HEK293 (cell line): Measurements from ENCODE around the gene SULT2B1.

ENCODE experiments used
- CTCF ChIA-PET: fragments of 350-600 bp; formaldehyde crosslinking; extraction: SDS; loops from one replicate; lab custom pipeline; 2021; ENCODE audit warnings: antibody characterized with exemption; lab: Yijun Ruan, JAX
- POLR2A ChIA-PET: fragments of 300-600 bp; formaldehyde crosslinking; extraction: SDS; loops from one replicate; lab custom pipeline; 2020; ENCODE audit warnings: antibody characterized with exemption, inconsistent platforms; lab: Yijun Ruan, JAX
- H3K27ac ChIP-seq: fragments of 200-500 bp; sonication (Bioruptor generic); 2 replicates; pipeline ENCODE4 v1.5.1; 2014; ENCODE audit warnings: low read depth, low read length, control low read depth, inconsistent platforms; ENCODE audit errors: extremely low read depth
- H3K36me3 ChIP-seq, 2 experiments: fragments of 200-500 bp in 1 of 2; sonication (Bioruptor generic) in 1 of 2; 1 replicate in 1 of 2; 2 replicates in 1 of 2; pipeline ENCODE4 v1.5.1; 2014 to 2017; ENCODE audit warnings: inconsistent platforms in 2 of 2, low read length in 2 of 2; ENCODE audit not compliant: control insufficient read depth in 2 of 2, insufficient read depth in 1 of 2
- H3K4me1 ChIP-seq: fragments of 200-500 bp; sonication (Bioruptor generic); 2 replicates; pipeline ENCODE4 v1.5.1; 2014; ENCODE audit warnings: mild to moderate bottlenecking, low read length, inconsistent platforms; ENCODE audit not compliant: control insufficient read depth, insufficient read depth
- H3K4me3 ChIP-seq: 2 replicates; pipeline ENCODE4 v1.5.1; 2011; ENCODE audit warnings: low read depth, mild to moderate bottlenecking, control low read depth, low read length, moderate library complexity
- H3K9me3 ChIP-seq: fragments of 200-500 bp; sonication (Bioruptor generic); 2 replicates; pipeline ENCODE4 v1.5.1; 2014; ENCODE audit warnings: low read depth, low read length, inconsistent platforms; ENCODE audit not compliant: control insufficient read depth, insufficient read depth
- FEZF1 ChIP-seq: fragments of 450-650 bp; formaldehyde crosslinking; IDR thresholded peaks from 2 replicates; pipeline ENCODE4 v1.5.1; 2016; ENCODE audit warnings: missing biosample characterization, missing genetic modification characterization
- GLIS1 ChIP-seq: fragments of 450-650 bp; formaldehyde crosslinking; IDR thresholded peaks from 2 replicates; pipeline ENCODE4 v1.5.1; 2016; ENCODE audit warnings: missing biosample characterization, missing genetic modification characterization
- HOXC10 ChIP-seq: sonication (generic); formaldehyde crosslinking; IDR thresholded peaks from 2 replicates; pipeline ENCODE4 v1.8.1; 2023; ENCODE audit warnings: mild to moderate bottlenecking, missing genetic modification reagents
- TRIM28 ChIP-seq: IDR thresholded peaks from 2 replicates; pipeline ENCODE4 v1.6.1; 2011; ENCODE audit warnings: low read length, control low read depth, borderline replicate concordance
- WT1 ChIP-seq: fragments of 450-650 bp; formaldehyde crosslinking; IDR thresholded peaks from 2 replicates; pipeline ENCODE4 v1.5.1; 2016; ENCODE audit warnings: missing biosample characterization, missing genetic modification characterization
- ZBTB48 ChIP-seq: fragments of 450-650 bp; formaldehyde crosslinking; IDR thresholded peaks from 2 replicates; pipeline ENCODE4 v1.5.1; 2016; ENCODE audit warnings: missing biosample characterization, missing genetic modification characterization
- ZNF2 ChIP-seq: fragments of 450-650 bp; formaldehyde crosslinking; IDR thresholded peaks from 2 replicates; pipeline ENCODE4 v1.5.1; 2016; ENCODE audit warnings: missing biosample characterization, missing genetic modification characterization
- ZNF211 ChIP-seq: fragments of 450-650 bp; formaldehyde crosslinking; IDR thresholded peaks from 2 replicates; pipeline ENCODE4 v1.5.1; 2016; ENCODE audit warnings: low read depth, missing biosample characterization, missing genetic modification characterization
- ZNF571 ChIP-seq: fragments of 450-650 bp; formaldehyde crosslinking; IDR thresholded peaks from 2 replicates; pipeline ENCODE4 v1.5.0; 2017; ENCODE audit warnings: missing biosample characterization, missing genetic modification characterization
- ZNF677 ChIP-seq: fragments of 450-650 bp; IDR thresholded peaks from 2 replicates; pipeline ENCODE4 v1.5.0; 2018; ENCODE audit warnings: missing biosample characterization, mild to moderate bottlenecking, missing genetic modification characterization, moderate library complexity
- ZNF707 ChIP-seq: fragments of 450-650 bp; formaldehyde crosslinking; IDR thresholded peaks from 2 replicates; pipeline ENCODE4 v1.5.1; 2016; ENCODE audit warnings: missing biosample characterization, missing genetic modification characterization
- ZNF785 ChIP-seq: fragments of 450-650 bp; formaldehyde crosslinking; IDR thresholded peaks from 2 replicates; pipeline ENCODE4 v1.5.1; 2016; ENCODE audit warnings: missing biosample characterization, missing genetic modification characterization
- ZNF792 ChIP-seq: fragments of 450-650 bp; formaldehyde crosslinking; IDR thresholded peaks from 2 replicates; pipeline ENCODE4 v1.5.1; 2016; ENCODE audit warnings: missing biosample characterization, missing genetic modification characterization
- ZSCAN16 ChIP-seq: fragments of 450-650 bp; formaldehyde crosslinking; IDR thresholded peaks from 2 replicates; pipeline ENCODE4 v1.5.1; 2016; ENCODE audit warnings: missing biosample characterization, missing genetic modification characterization
- TF ChIP-seq, protein P1 (sequence below): fragments of 450-650 bp; formaldehyde crosslinking; IDR thresholded peaks from 2 replicates; pipeline ENCODE4 v1.5.1; 2016; ENCODE audit warnings: missing biosample characterization, missing genetic modification characterization
- TF ChIP-seq, protein P2 (sequence below): sonication (generic); formaldehyde crosslinking; IDR thresholded peaks from 2 replicates; pipeline ENCODE4 v1.8.1; 2022; ENCODE audit warnings: mild to moderate bottlenecking, moderate library complexity, missing genetic modification reagents
- TF ChIP-seq, protein P3 (sequence below): fragments of 450-650 bp; formaldehyde crosslinking; IDR thresholded peaks from 2 replicates; pipeline ENCODE4 v1.5.1; 2016; ENCODE audit warnings: missing biosample characterization, missing genetic modification characterization
- TF ChIP-seq, protein P4 (sequence below): fragments of 450-650 bp; formaldehyde crosslinking; IDR thresholded peaks from 2 replicates; pipeline ENCODE4 v1.5.1; 2016; ENCODE audit warnings: missing biosample characterization, missing genetic modification characterization, borderline replicate concordance

Gene SULT2B1

DNA sequence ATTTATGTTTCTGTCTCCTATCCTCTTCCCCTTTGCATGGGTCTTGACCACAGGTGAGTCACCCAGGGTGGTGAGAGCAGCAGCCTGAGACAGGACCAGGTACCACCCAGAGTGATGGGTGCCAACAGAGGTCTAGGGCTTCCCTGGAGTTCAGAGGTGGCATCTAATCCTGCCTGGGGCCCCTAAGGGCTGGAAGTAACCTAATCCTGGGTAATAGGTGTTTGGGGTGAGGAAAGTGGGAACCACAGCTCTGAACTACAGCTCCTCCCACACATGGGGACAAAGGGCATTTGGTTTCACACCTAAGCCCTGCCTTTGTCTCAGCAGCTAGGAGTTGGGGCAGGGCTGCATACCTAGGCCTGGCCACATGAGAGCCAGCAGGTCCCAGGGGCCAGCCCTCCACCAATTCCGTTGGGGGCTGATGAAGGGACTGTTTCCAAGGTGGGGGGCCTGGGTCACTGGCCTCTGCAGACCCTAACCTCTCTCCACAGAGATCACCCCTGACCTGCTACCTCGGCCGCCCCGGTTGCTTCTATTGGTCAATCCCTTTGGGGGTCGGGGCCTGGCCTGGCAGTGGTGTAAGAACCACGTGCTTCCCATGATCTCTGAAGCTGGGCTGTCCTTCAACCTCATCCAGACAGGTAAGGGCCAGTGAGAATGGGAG, 75.4 kb downstream of the SULT2B1 start:
- Histone ChIP-seq H3K4me3 (no peak overlapping the region), H3K27ac (no peak overlapping the region), H3K36me3 (peaks cover 7 to 45% of the 10 kb centered on the region in 2 experiments; a peak in 2 of 3 replicates), H3K4me1 (peaks cover 10% of the 10 kb centered on the region), H3K9me3 (no peaks in the 10 kb centered on the region)
- TF ChIP-seq WT1 (tag by site-specific recombination) (no peak), GLIS1 (tag by site-specific recombination) (peak; percentile 82)
- CTCF ChIA-PET = interaction anchor here (0.8 to 1.4 kb wide), 3 partner anchors 9 to 366 kb away, joined by 3 read pairs; partner anchors contain the start of genes GYS1, RPL18, RUVBL2 and SPHK2
- POLR2A ChIA-PET = interaction anchor here (0.7 to 8.1 kb wide), 4 partner anchors 8 to 18 kb away, joined by 3 to 97 read pairs (median 4); partner anchors contain the start of genes CA11, FAM83E, RPL18 and SPHK2

DNA sequence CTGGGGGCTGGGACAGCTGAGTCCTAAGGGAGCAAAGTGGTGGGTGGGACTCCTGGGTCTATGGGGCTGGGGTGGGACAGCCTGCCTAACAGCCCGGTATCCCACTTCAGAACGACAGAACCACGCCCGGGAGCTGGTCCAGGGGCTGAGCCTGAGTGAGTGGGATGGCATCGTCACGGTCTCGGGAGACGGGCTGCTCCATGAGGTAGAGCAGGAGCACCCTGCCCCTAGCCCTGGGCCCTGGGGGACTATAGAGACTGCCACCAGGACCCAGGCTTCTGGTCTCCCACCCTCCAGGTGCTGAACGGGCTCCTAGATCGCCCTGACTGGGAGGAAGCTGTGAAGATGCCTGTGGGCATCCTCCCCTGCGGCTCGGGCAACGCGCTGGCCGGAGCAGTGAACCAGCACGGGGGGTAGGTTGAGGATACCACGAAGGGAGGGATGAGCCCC, 75.9 kb downstream of the SULT2B1 start:
- TF ChIP-seq ZNF677 (no peak), ZSCAN16 (tag by site-specific recombination) (no peak), GLIS1 (tag by site-specific recombination) (no peak), ZNF571 (tag by site-specific recombination) (no peak), ZNF707 (no peak), ZNF2 (tag by site-specific recombination) (no peak), ZNF211 (no peak), TRIM28 (no peak), HOXC10 (CRISPR knock-in tag) (no peak), ZBTB48 (tag by site-specific recombination) (no peak), FEZF1 (tag by site-specific recombination) (no peak), ZNF785 (no peak), ZNF792 (no peak)
- TF ChIP-seq, protein P1, sequence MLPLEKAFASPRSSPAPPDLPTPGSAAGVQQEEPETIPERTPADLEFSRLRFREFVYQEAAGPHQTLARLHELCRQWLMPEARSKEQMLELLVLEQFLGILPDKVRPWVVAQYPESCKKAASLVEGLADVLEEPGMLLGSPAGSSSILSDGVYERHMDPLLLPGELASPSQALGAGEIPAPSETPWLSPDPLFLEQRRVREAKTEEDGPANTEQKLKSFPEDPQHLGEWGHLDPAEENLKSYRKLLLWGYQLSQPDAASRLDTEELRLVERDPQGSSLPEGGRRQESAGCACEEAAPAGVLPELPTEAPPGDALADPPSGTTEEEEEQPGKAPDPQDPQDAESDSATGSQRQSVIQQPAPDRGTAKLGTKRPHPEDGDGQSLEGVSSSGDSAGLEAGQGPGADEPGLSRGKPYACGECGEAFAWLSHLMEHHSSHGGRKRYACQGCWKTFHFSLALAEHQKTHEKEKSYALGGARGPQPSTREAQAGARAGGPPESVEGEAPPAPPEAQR (tag by site-specific recombination) = no peak
- TF ChIP-seq, protein P2, sequence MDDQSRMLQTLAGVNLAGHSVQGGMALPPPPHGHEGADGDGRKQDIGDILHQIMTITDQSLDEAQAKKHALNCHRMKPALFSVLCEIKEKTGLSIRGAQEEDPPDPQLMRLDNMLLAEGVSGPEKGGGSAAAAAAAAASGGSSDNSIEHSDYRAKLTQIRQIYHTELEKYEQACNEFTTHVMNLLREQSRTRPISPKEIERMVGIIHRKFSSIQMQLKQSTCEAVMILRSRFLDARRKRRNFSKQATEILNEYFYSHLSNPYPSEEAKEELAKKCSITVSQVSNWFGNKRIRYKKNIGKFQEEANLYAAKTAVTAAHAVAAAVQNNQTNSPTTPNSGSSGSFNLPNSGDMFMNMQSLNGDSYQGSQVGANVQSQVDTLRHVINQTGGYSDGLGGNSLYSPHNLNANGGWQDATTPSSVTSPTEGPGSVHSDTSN (CRISPR knock-in tag) = no peak
- TF ChIP-seq, protein P3, sequence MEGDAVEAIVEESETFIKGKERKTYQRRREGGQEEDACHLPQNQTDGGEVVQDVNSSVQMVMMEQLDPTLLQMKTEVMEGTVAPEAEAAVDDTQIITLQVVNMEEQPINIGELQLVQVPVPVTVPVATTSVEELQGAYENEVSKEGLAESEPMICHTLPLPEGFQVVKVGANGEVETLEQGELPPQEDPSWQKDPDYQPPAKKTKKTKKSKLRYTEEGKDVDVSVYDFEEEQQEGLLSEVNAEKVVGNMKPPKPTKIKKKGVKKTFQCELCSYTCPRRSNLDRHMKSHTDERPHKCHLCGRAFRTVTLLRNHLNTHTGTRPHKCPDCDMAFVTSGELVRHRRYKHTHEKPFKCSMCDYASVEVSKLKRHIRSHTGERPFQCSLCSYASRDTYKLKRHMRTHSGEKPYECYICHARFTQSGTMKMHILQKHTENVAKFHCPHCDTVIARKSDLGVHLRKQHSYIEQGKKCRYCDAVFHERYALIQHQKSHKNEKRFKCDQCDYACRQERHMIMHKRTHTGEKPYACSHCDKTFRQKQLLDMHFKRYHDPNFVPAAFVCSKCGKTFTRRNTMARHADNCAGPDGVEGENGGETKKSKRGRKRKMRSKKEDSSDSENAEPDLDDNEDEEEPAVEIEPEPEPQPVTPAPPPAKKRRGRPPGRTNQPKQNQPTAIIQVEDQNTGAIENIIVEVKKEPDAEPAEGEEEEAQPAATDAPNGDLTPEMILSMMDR = no peak
- TF ChIP-seq, protein P4, sequence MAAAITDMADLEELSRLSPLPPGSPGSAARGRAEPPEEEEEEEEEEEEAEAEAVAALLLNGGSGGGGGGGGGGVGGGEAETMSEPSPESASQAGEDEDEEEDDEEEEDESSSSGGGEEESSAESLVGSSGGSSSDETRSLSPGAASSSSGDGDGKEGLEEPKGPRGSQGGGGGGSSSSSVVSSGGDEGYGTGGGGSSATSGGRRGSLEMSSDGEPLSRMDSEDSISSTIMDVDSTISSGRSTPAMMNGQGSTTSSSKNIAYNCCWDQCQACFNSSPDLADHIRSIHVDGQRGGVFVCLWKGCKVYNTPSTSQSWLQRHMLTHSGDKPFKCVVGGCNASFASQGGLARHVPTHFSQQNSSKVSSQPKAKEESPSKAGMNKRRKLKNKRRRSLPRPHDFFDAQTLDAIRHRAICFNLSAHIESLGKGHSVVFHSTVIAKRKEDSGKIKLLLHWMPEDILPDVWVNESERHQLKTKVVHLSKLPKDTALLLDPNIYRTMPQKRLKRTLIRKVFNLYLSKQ (tag by site-specific recombination) = no peak
- Histone ChIP-seq H3K27ac (no peak overlapping the region), H3K4me3 (no peak overlapping the region), H3K4me1 (peaks cover 10% of the 10 kb centered on the region), H3K9me3 (no peaks in the 10 kb centered on the region), H3K36me3 (peaks cover 8 to 48% of the 10 kb centered on the region in 2 experiments; a peak in 2 of 3 replicates)
- ChIA-PET CTCF (interaction anchor here (1.2 to 1.4 kb wide), 2 partner anchors 9 to 12 kb away, joined by 3 read pairs; partner anchors contain the start of genes RPL18 and SPHK2), POLR2A (interaction anchor here (1.7 to 8.1 kb wide), 2 partner anchors 9 to 18 kb away, joined by 5 to 97 read pairs; partner anchors contain the start of genes CA11, RPL18 and SPHK2)
